Breast epithelium (tissue), 3 donors: ENCODE results near the gene PDE10A.

Experiments
- CTCF ChIP-seq, 3 donors: fragments of 450-650 bp; IDR thresholded peaks; one replicate each; pipeline ENCODE4 v1.5.1; 2016 to 2017; ENCODE audit warnings: antibody characterized with exemption in 3 of 3, mild to moderate bottlenecking in 3 of 3, moderate library complexity in 3 of 3
- POLR2A ChIP-seq: fragments of 450-650 bp; IDR thresholded peaks from one replicate; pipeline ENCODE4 v1.6.1; 2016; ENCODE audit warnings: antibody characterized with exemption, mild to moderate bottlenecking, moderate library complexity
- POLR2AphosphoS5 ChIP-seq, 3 donors: sonication (generic); formaldehyde crosslinking; IDR thresholded peaks; one replicate each; pipeline ENCODE4 v1.6.1; 2017; ENCODE audit warnings: antibody characterized with exemption in 3 of 3

- TF ChIP-seq POLR2A = no peak
- TF ChIP-seq CTCF (IDR thresholded peaks at IDR 0.05) = no peak
- TF ChIP-seq POLR2AphosphoS5 (IDR thresholded peaks at IDR 0.05) = no peak
These were observed 56.4 kb downstream of the PDE10A start for GRCh38 chr6:165606740-165607008.
